Ishikawa (cell line): Measurements from ENCODE around the gene BCAR1.

ENCODE experiments used
- CEBPB ChIP-seq: IDR thresholded peaks from 2 replicates; pipeline ENCODE4 v1.6.1; 2012
- REST ChIP-seq: IDR thresholded peaks from 2 replicates; pipeline ENCODE4 v1.6.1; 2012; ENCODE audit warnings: low read depth, mild to moderate bottlenecking
- TAF1 ChIP-seq: IDR thresholded peaks from 2 replicates; pipeline ENCODE4 v1.6.1; 2012; ENCODE audit warnings: low read depth, mild to moderate bottlenecking
- TEAD4 ChIP-seq: IDR thresholded peaks from 2 replicates; pipeline ENCODE4 v1.6.1; 2012
- YY1 ChIP-seq: IDR thresholded peaks from 2 replicates; pipeline ENCODE4 v1.6.1; 2012; ENCODE audit warnings: low read depth

GRCh38 chr16:75247249-75247648 is 4.2 kb downstream of the BCAR1 start:
- TF ChIP-seq YY1 (no peak), CEBPB (no peak), REST (no peak), TAF1 (no peak), TEAD4 (no peak)
